Measurements from ENCODE around the gene ATAD3B.

DNA sequence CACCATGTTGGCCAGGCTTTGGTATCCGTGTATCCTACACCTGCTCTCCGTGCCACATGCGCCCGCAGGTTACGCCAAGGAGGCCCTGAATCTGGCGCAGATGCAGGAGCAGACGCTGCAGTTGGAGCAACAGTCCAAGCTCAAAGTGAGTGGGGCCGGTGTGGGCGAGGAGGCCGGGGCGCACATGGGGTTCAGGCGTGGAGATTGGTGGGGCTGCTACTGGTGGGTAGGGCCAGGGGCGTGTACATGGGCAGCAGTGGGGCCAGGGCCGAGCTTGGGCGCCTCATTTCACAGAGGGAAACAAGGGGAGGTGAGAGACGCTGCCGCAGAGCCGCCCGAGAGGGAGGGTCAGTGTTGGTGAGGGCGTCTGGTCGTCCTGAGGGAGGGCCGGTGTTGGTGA is 5.6 kb downstream of the ATAD3B start:
- TF ChIP-seq, protein P1, sequence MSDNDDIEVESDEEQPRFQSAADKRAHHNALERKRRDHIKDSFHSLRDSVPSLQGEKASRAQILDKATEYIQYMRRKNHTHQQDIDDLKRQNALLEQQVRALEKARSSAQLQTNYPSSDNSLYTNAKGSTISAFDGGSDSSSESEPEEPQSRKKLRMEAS (IDR thresholded peaks at IDR 0.05; ENCODE audit: low read depth, low read length), result no peak
- TF ChIP-seq, protein P2, sequence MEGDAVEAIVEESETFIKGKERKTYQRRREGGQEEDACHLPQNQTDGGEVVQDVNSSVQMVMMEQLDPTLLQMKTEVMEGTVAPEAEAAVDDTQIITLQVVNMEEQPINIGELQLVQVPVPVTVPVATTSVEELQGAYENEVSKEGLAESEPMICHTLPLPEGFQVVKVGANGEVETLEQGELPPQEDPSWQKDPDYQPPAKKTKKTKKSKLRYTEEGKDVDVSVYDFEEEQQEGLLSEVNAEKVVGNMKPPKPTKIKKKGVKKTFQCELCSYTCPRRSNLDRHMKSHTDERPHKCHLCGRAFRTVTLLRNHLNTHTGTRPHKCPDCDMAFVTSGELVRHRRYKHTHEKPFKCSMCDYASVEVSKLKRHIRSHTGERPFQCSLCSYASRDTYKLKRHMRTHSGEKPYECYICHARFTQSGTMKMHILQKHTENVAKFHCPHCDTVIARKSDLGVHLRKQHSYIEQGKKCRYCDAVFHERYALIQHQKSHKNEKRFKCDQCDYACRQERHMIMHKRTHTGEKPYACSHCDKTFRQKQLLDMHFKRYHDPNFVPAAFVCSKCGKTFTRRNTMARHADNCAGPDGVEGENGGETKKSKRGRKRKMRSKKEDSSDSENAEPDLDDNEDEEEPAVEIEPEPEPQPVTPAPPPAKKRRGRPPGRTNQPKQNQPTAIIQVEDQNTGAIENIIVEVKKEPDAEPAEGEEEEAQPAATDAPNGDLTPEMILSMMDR (IDR thresholded peaks at IDR 0.05; ENCODE audit: low read depth, low read length), result no peak
- no peak for TF ChIP-seq POLR2A (IDR thresholded peaks at IDR 0.05; ENCODE audit: extremely low read depth, insufficient read length)
- no peak for TF ChIP-seq MYC (IDR thresholded peaks at IDR 0.05; ENCODE audit: low read depth, low read length)

Data from NB4 (cell line).